ENCODE measurements around the gene OR6V1.

OR6V1 gene

DNA sequence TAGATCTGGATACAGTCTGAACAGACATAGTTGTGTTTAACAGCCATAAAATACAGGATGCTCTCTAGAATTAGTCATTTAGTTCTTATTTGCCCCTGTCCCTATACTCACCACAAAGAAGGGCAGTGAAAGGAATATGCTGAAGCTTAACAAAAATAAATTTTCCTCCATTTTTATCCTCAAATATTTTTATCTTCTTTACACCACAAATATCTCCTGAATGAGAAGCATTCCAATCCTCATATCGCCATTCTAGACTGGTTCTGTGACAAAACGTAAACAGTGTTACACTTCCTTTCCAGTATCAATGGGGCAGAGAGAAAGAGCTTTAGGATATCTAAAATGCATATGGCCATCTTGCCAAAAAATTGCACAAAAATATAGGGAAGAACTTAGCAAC is 26.8 kb upstream of the OR6V1 start:
- TF ChIP-seq CEBPB (IDR thresholded peaks at IDR 0.05) (no peak), RAD21 (IDR thresholded peaks at IDR 0.05; ENCODE audit: low read depth) (no peak), TAF1 (IDR thresholded peaks at IDR 0.05; ENCODE audit: low read depth) (no peak), EP300 (IDR thresholded peaks at IDR 0.05; ENCODE audit: borderline replicate concordance) (no peak), YY1 (IDR thresholded peaks at IDR 0.05; ENCODE audit: low read depth) (no peak), EGR1 (IDR thresholded peaks at IDR 0.05) (no peak), FOXM1 (IDR thresholded peaks at IDR 0.05; ENCODE audit: borderline replicate concordance, low read depth) (no peak)

DNA sequence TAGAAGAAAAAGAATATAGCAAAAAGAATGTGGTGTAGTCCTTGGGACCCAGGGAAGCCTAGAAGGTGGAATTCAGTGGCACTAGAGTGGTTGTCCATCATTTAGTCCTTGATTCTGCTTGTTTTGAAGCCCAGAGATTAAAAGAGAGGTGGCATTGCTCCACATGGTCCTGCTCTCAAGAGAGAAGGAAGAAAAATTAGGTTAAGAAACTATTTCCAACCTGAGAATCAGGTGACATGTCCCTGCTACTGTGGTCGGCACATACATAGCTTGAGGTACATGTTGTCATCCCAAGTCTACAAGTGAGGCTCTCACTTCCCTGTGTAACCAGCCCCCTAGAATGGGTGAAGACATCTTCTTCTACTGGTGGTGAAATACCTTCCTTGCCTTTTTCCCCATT is 25.1 kb upstream of the OR6V1 start, which contains the start of gene OR9A2:
Gene OR9A2 (minus strand): TSS at position 101 of the 400 bp plus-strand sequence. CDS start 0 bp downstream, at position 101.
- TF ChIP-seq CEBPB (IDR thresholded peaks at IDR 0.05) = no peak
- TF ChIP-seq FOXM1 (IDR thresholded peaks at IDR 0.05; ENCODE audit: borderline replicate concordance, low read depth) = no peak
- no peak for TF ChIP-seq TCF12 (IDR thresholded peaks at IDR 0.05; ENCODE audit: low read depth)
- TF ChIP-seq, protein P1, sequence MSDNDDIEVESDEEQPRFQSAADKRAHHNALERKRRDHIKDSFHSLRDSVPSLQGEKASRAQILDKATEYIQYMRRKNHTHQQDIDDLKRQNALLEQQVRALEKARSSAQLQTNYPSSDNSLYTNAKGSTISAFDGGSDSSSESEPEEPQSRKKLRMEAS (IDR thresholded peaks at IDR 0.05) = no peak
- TF ChIP-seq CREB1 (IDR thresholded peaks at IDR 0.05; ENCODE audit: low read depth) = no peak
- no peak for TF ChIP-seq NFIC (IDR thresholded peaks at IDR 0.05)
- TF ChIP-seq, protein P2, sequence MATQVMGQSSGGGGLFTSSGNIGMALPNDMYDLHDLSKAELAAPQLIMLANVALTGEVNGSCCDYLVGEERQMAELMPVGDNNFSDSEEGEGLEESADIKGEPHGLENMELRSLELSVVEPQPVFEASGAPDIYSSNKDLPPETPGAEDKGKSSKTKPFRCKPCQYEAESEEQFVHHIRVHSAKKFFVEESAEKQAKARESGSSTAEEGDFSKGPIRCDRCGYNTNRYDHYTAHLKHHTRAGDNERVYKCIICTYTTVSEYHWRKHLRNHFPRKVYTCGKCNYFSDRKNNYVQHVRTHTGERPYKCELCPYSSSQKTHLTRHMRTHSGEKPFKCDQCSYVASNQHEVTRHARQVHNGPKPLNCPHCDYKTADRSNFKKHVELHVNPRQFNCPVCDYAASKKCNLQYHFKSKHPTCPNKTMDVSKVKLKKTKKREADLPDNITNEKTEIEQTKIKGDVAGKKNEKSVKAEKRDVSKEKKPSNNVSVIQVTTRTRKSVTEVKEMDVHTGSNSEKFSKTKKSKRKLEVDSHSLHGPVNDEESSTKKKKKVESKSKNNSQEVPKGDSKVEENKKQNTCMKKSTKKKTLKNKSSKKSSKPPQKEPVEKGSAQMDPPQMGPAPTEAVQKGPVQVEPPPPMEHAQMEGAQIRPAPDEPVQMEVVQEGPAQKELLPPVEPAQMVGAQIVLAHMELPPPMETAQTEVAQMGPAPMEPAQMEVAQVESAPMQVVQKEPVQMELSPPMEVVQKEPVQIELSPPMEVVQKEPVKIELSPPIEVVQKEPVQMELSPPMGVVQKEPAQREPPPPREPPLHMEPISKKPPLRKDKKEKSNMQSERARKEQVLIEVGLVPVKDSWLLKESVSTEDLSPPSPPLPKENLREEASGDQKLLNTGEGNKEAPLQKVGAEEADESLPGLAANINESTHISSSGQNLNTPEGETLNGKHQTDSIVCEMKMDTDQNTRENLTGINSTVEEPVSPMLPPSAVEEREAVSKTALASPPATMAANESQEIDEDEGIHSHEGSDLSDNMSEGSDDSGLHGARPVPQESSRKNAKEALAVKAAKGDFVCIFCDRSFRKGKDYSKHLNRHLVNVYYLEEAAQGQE (IDR thresholded peaks at IDR 0.05; ENCODE audit: low read depth) = no peak
- no peak for TF ChIP-seq EP300 (IDR thresholded peaks at IDR 0.05; ENCODE audit: borderline replicate concordance)
- no peak for TF ChIP-seq TAF1 (IDR thresholded peaks at IDR 0.05; ENCODE audit: low read depth)
- TF ChIP-seq ZBTB7A (IDR thresholded peaks at IDR 0.05; ENCODE audit: low read depth) = no peak
- no peak for TF ChIP-seq RAD21 (IDR thresholded peaks at IDR 0.05; ENCODE audit: low read depth)
- no peak for TF ChIP-seq TEAD4 (IDR thresholded peaks at IDR 0.05)
- no peak for TF ChIP-seq YY1 (IDR thresholded peaks at IDR 0.05; ENCODE audit: low read depth)
- TF ChIP-seq, protein P3, sequence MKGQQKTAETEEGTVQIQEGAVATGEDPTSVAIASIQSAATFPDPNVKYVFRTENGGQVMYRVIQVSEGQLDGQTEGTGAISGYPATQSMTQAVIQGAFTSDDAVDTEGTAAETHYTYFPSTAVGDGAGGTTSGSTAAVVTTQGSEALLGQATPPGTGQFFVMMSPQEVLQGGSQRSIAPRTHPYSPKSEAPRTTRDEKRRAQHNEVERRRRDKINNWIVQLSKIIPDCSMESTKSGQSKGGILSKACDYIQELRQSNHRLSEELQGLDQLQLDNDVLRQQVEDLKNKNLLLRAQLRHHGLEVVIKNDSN (IDR thresholded peaks at IDR 0.05) = no peak
- TF ChIP-seq EGR1 (IDR thresholded peaks at IDR 0.05) = no peak

DNA sequence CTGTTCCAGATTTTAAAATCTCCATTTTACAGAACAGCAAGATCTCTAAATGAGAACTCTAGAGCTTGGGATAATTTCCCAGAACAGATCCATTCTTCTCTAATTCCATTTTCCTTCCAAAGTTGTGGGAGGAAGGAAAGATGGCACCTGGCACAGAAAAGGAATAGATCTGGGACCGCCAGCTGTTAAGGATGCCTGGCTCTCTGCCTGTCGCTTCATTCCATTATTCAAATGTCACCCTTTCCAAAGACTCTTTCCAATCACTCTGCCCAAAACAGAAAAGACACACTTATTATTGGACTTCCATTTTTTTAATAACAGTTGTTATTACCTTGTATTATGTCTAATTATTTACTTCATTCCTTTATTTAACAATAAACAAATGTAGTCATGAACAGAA is 24.5 kb upstream of the OR6V1 start:
- TF ChIP-seq NFIC (IDR thresholded peaks at IDR 0.05) = no peak
- TF ChIP-seq EGR1 (IDR thresholded peaks at IDR 0.05) = no peak
- TF ChIP-seq TEAD4 (IDR thresholded peaks at IDR 0.05) = no peak

DNA sequence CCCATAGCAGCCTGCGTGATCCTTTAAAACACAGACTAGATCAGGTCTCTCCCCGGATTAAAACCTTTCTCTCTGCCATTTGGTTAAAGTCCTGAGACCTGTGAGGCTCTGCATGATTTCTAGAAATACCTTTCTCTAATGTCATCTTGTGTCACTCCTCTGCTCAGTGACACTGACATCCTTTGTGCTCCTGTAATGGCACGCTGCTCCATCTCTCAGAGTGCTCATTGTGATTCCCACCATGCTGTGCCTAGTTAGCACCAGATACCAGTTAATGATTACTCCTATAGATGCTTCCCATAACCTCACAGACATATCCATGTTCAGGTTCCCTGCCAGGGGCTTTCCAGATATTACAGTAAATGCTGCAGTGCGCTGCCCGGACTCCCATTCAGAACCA is 13.5 kb upstream of the OR6V1 start:
- TF ChIP-seq NFIC (IDR thresholded peaks at IDR 0.05) (no peak), EP300 (IDR thresholded peaks at IDR 0.05; ENCODE audit: borderline replicate concordance) (no peak), ZBTB7A (IDR thresholded peaks at IDR 0.05; ENCODE audit: low read depth) (no peak), TAF1 (IDR thresholded peaks at IDR 0.05; ENCODE audit: low read depth) (no peak), EGR1 (IDR thresholded peaks at IDR 0.05) (no peak), RAD21 (IDR thresholded peaks at IDR 0.05; ENCODE audit: low read depth) (no peak), FOXM1 (IDR thresholded peaks at IDR 0.05; ENCODE audit: borderline replicate concordance, low read depth) (no peak), TCF12 (IDR thresholded peaks at IDR 0.05; ENCODE audit: low read depth) (no peak), YY1 (IDR thresholded peaks at IDR 0.05; ENCODE audit: low read depth) (no peak), CREB1 (IDR thresholded peaks at IDR 0.05; ENCODE audit: low read depth) (no peak), CEBPB (IDR thresholded peaks at IDR 0.05) (no peak)
- TF ChIP-seq, protein P1 (IDR thresholded peaks at IDR 0.05) = no peak
- TF ChIP-seq, protein P2 (IDR thresholded peaks at IDR 0.05; ENCODE audit: low read depth) = no peak
- TF ChIP-seq, protein P3 (IDR thresholded peaks at IDR 0.05) = no peak

DNA sequence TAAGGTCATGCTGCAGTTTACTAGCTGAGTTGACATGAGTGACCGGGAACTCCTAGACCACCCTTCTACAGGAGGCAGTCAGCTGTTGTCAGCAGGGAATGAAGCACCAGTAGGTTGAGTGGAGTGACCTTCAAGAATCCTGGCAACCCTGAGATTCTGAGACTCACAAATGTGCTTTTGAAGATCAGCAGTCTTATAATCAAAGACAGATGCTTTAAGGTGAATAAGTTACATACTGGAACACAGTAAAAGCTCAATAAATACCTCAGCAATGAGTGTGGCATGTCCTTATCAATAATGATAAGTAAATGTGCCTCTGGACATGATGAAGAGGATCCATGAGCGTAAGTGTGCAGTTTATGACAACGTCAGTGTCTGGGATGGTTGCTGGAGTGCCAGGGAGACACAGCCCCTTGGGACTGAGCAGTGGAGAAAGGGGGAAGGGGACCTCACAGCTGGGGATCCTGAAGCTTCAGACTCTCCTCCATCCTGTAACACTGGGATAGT is 11.9 kb upstream of the OR6V1 start:
- no peak for TF ChIP-seq EP300 (IDR thresholded peaks at IDR 0.05; ENCODE audit: borderline replicate concordance)
- no peak for TF ChIP-seq TCF12 (IDR thresholded peaks at IDR 0.05; ENCODE audit: low read depth)
- no peak for TF ChIP-seq YY1 (IDR thresholded peaks at IDR 0.05; ENCODE audit: low read depth)
- TF ChIP-seq CEBPB (IDR thresholded peaks at IDR 0.05) = no peak
- TF ChIP-seq, protein P1 (IDR thresholded peaks at IDR 0.05) = no peak
- no peak for TF ChIP-seq EGR1 (IDR thresholded peaks at IDR 0.05)
- TF ChIP-seq NFIC (IDR thresholded peaks at IDR 0.05) = no peak
- TF ChIP-seq TAF1 (IDR thresholded peaks at IDR 0.05; ENCODE audit: low read depth) = no peak
- no peak for TF ChIP-seq TEAD4 (IDR thresholded peaks at IDR 0.05)
- TF ChIP-seq, protein P2 (IDR thresholded peaks at IDR 0.05; ENCODE audit: low read depth) = no peak
- no peak for TF ChIP-seq ZBTB7A (IDR thresholded peaks at IDR 0.05; ENCODE audit: low read depth)
- TF ChIP-seq RAD21 (IDR thresholded peaks at IDR 0.05; ENCODE audit: low read depth) = no peak
- no peak for TF ChIP-seq FOXM1 (IDR thresholded peaks at IDR 0.05; ENCODE audit: borderline replicate concordance, low read depth)
- TF ChIP-seq, protein P3 (IDR thresholded peaks at IDR 0.05) = no peak
- TF ChIP-seq CREB1 (IDR thresholded peaks at IDR 0.05; ENCODE audit: low read depth) = no peak

Data from Ishikawa (cell line).